HEK293T (cell line): ENCODE data around the gene C5orf22.

Experiments
- ARNT ChIP-seq: fragments of 450-650 bp; IDR thresholded peaks from 2 replicates; pipeline ENCODE4 v1.6.1; 2017; ENCODE audit warnings: mild to moderate bottlenecking
- BHLHE40 ChIP-seq: fragments of 450-650 bp; IDR thresholded peaks from 2 replicates; pipeline ENCODE4 v1.6.1; 2016; ENCODE audit warnings: mild to moderate bottlenecking, moderate library complexity, borderline replicate concordance
- ELF4 ChIP-seq: fragments of 450-650 bp; IDR thresholded peaks from 2 replicates; pipeline ENCODE4 v1.6.1; 2017; ENCODE audit warnings: antibody characterized with exemption
- FOXA1 ChIP-seq: fragments of 450-650 bp; IDR thresholded peaks from 2 replicates; pipeline ENCODE4 v1.6.1; 2016; ENCODE audit warnings: mild to moderate bottlenecking
- FOXK2 ChIP-seq: fragments of 450-650 bp; IDR thresholded peaks from 2 replicates; pipeline ENCODE4 v1.6.1; 2016; ENCODE audit warnings: mild to moderate bottlenecking
- FOXM1 ChIP-seq: fragments of 450-650 bp; IDR thresholded peaks from 2 replicates; pipeline ENCODE4 v1.6.1; 2017; ENCODE audit warnings: mild to moderate bottlenecking, borderline replicate concordance
- HDGF ChIP-seq: fragments of 450-650 bp; IDR thresholded peaks from 2 replicates; pipeline ENCODE4 v1.6.1; 2017; ENCODE audit warnings: antibody characterized with exemption, borderline replicate concordance
- NFRKB ChIP-seq: fragments of 450-650 bp; IDR thresholded peaks from 2 replicates; pipeline ENCODE4 v1.6.1; 2016; ENCODE audit warnings: mild to moderate bottlenecking, moderate library complexity
- SP1 ChIP-seq: fragments of 450-650 bp; IDR thresholded peaks from 2 replicates; pipeline ENCODE4 v1.6.1; 2017
- SUZ12 ChIP-seq: fragments of 450-650 bp; IDR thresholded peaks from 2 replicates; pipeline ENCODE4 v1.6.1; 2016; ENCODE audit warnings: mild to moderate bottlenecking
- TARDBP ChIP-seq: fragments of 450-650 bp; IDR thresholded peaks from 2 replicates; pipeline ENCODE4 v1.6.1; 2016
- ZNF384 ChIP-seq: fragments of 450-650 bp; IDR thresholded peaks from 2 replicates; pipeline ENCODE4 v1.6.1; 2016

- TF ChIP-seq SP1 (no peak), FOXK2 (no peak), ELF4 (no peak), NFRKB (no peak), BHLHE40 (no peak), HDGF (no peak), FOXA1 (no peak), ZNF384 (no peak), FOXM1 (no peak), SUZ12 (no peak), ARNT (no peak), TARDBP (no peak)
Observed at GRCh38 chr5:31486441-31486840, 45.7 kb upstream of the C5orf22 start.
